ENCODE results near the gene SLC15A5. TPM values are rescaled to one million over a fixed set of nuclear protein-coding genes. Genes with fewer than 3 reads are reported as not detected.

SLC15A5 gene
- total RNA-seq, 1 donor from 2014 or later: not detected

GRCh38 chr12:16183541-16183940 is 93.9 kb downstream of the SLC15A5 start:
- no peak for TF ChIP-seq CTCF (IDR thresholded peaks at IDR 0.05; ENCODE audit: partially characterized antibody, unreplicated experiment)
- H3K27ac Mint-ChIP-seq (ENCODE audit: unreplicated experiment): no peak overlapping the region
- DNase-seq: no peak
- peaks cover 3% of the 10 kb centered on the region for H3K4me1 Mint-ChIP-seq (ENCODE audit: low read depth, unreplicated experiment)
- H3K9me3 Mint-ChIP-seq (ENCODE audit: unreplicated experiment): no peaks in the 10 kb centered on the region
- H3K36me3 Mint-ChIP-seq (ENCODE audit: unreplicated experiment): no peaks in the 10 kb centered on the region
- H3K27me3 Mint-ChIP-seq (ENCODE audit: unreplicated experiment): no peaks in the 10 kb centered on the region
- no peak overlapping the region for H3K4me3 Mint-ChIP-seq (ENCODE audit: unreplicated experiment)

- Mint-ChIP-seq H3K9me3 (ENCODE audit: unreplicated experiment) (no peaks in the 10 kb centered on the region), H3K36me3 (ENCODE audit: unreplicated experiment) (no peaks in the 10 kb centered on the region), H3K4me1 (ENCODE audit: low read depth, unreplicated experiment) (no peaks in the 10 kb centered on the region), H3K4me3 (ENCODE audit: unreplicated experiment) (no peak overlapping the region), H3K27ac (ENCODE audit: unreplicated experiment) (no peak overlapping the region), H3K27me3 (ENCODE audit: unreplicated experiment) (no peaks in the 10 kb centered on the region)
- no peak for DNase-seq
- no peak for TF ChIP-seq CTCF (IDR thresholded peaks at IDR 0.05; ENCODE audit: partially characterized antibody, unreplicated experiment)
These were observed 101.6 kb downstream of the SLC15A5 start for GRCh38 chr12:16175840-16176239.

- no peaks in the 10 kb centered on the region for H3K27me3 Mint-ChIP-seq (ENCODE audit: unreplicated experiment)
- H3K36me3 Mint-ChIP-seq (ENCODE audit: unreplicated experiment): no peaks in the 10 kb centered on the region
- no peak overlapping the region for H3K27ac Mint-ChIP-seq (ENCODE audit: unreplicated experiment)
- no peak for TF ChIP-seq CTCF (IDR thresholded peaks at IDR 0.05; ENCODE audit: partially characterized antibody, unreplicated experiment)
- no peaks in the 10 kb centered on the region for H3K4me1 Mint-ChIP-seq (ENCODE audit: low read depth, unreplicated experiment)
- H3K4me3 Mint-ChIP-seq (ENCODE audit: unreplicated experiment): no peak overlapping the region
- H3K9me3 Mint-ChIP-seq (ENCODE audit: unreplicated experiment): no peaks in the 10 kb centered on the region
- no peak for DNase-seq
These were observed 103.2 kb downstream of the SLC15A5 start for GRCh38 chr12:16174282-16174681.

GRCh38 chr12:16171348-16171747 is 106.1 kb downstream of the SLC15A5 start:
- DNase-seq: no peak
- Mint-ChIP-seq H3K36me3 (ENCODE audit: unreplicated experiment) (no peaks in the 10 kb centered on the region), H3K4me3 (ENCODE audit: unreplicated experiment) (no peak overlapping the region), H3K27ac (ENCODE audit: unreplicated experiment) (no peak overlapping the region), H3K4me1 (ENCODE audit: low read depth, unreplicated experiment) (no peaks in the 10 kb centered on the region), H3K27me3 (ENCODE audit: unreplicated experiment) (no peaks in the 10 kb centered on the region), H3K9me3 (ENCODE audit: unreplicated experiment) (no peaks in the 10 kb centered on the region)
- TF ChIP-seq CTCF (IDR thresholded peaks at IDR 0.05; ENCODE audit: partially characterized antibody, unreplicated experiment): no peak

GRCh38 chr12:16168078-16168477 is 109.4 kb downstream of the SLC15A5 start:
- Mint-ChIP-seq H3K4me1 (ENCODE audit: low read depth, unreplicated experiment) (peaks cover 2% of the 10 kb centered on the region), H3K36me3 (ENCODE audit: unreplicated experiment) (no peaks in the 10 kb centered on the region), H3K27ac (ENCODE audit: unreplicated experiment) (no peak overlapping the region), H3K4me3 (ENCODE audit: unreplicated experiment) (no peak overlapping the region), H3K9me3 (ENCODE audit: unreplicated experiment) (no peaks in the 10 kb centered on the region), H3K27me3 (ENCODE audit: unreplicated experiment) (no peaks in the 10 kb centered on the region)
- DNase-seq: no peak
- no peak for TF ChIP-seq CTCF (IDR thresholded peaks at IDR 0.05; ENCODE audit: partially characterized antibody, unreplicated experiment)

All from glutamatergic neuron (in vitro differentiated cells).